Measurements from ENCODE around the gene TM7SF2. TPM values are rescaled to one million over a fixed set of nuclear protein-coding genes. Genes with fewer than 3 reads are reported as not detected.

The TM7SF2 gene
- total and polyA plus RNA-seq, 2 experiments from 2014 or later: 0.65 to 2.5 TPM

GRCh38 chr11:65134240-65134951 is 22.7 kb downstream of the TM7SF2 start, which contains the start of gene SYVN1:
SYVN1 (minus strand) TSS chr11:65134519; CDS start chr11:65133601, 918 bp downstream.
- H3K79me2 ChIP-seq (ENCODE audit: insufficient read depth): peaks cover 37% of the 10 kb centered on the region
- H3K27ac ChIP-seq: peak within 1 kb of the TSS; percentile 98
- peak within 1 kb of the TSS; percentile 98 for H3K9ac ChIP-seq
- H2AFZ ChIP-seq: peak within 1 kb of the TSS; percentile 82
- H3F3A ChIP-seq (ENCODE audit: insufficient read depth): 0 out of 2 replicates have a peak, but pooled peaks cover 2% of the 10 kb centered on the region
- 1% methylated on average over 55 to 60 of the region's 60 CpGs for WGBS, 2 experiments (ENCODE audit: low coverage in 1 of 2, low lambda C conversion rate in 2 of 2, missing lambda C conversion rate in 2 of 2)
- H3K36me3 ChIP-seq (ENCODE audit: low read depth): peaks cover 4% of the 10 kb centered on the region; the same call in 1 of the 2 replicates
- in situ Hi-C loops (cut with MboI): no loop called here
- peak within 1 kb of the TSS; percentile 84 for H3K4me3 ChIP-seq
- no peaks in the 10 kb centered on the region for H3K27me3 ChIP-seq (replicated peaks; ENCODE audit: insufficient read depth)
- H3K9me3 ChIP-seq (ENCODE audit: low read depth): no peaks in the 10 kb centered on the region
- TF ChIP-seq EZH2phosphoT487 (IDR thresholded peaks at IDR 0.05; ENCODE audit: insufficient read depth, low read depth) (no peak), EZH2 (IDR thresholded peaks at IDR 0.05; ENCODE audit: insufficient read depth, poor library complexity, severe bottlenecking) (no peak)
- H3K4me2 ChIP-seq (ENCODE audit: unreplicated experiment): peak within 1 kb of the TSS; percentile 82
- H4K20me1 ChIP-seq (ENCODE audit: insufficient read depth): no peaks in the 10 kb centered on the region
- DNase-seq: peak; percentile 95
- no peaks in the 10 kb centered on the region for H3K9me2 ChIP-seq (ENCODE audit: insufficient read depth)
- H3K4me1 ChIP-seq (ENCODE audit: insufficient read depth): peaks cover 8% of the 10 kb centered on the region

- Histone ChIP-seq H3K4me1 (ENCODE audit: insufficient read depth) (peaks cover 8% of the 10 kb centered on the region), H4K20me1 (ENCODE audit: insufficient read depth) (no peaks in the 10 kb centered on the region), H3K27me3 (replicated peaks; ENCODE audit: insufficient read depth) (no peaks in the 10 kb centered on the region), H3K79me2 (ENCODE audit: insufficient read depth) (peaks cover 37% of the 10 kb centered on the region), H3K36me3 (ENCODE audit: low read depth) (0 out of 2 replicates have a peak, but pooled peaks cover 4% of the 10 kb centered on the region), H3K4me2 (ENCODE audit: unreplicated experiment) (peak overlapping the region; percentile 82), H2AFZ (peak overlapping the region; percentile 82), H3K9me2 (ENCODE audit: insufficient read depth) (no peaks in the 10 kb centered on the region), H3K9me3 (ENCODE audit: low read depth) (no peaks in the 10 kb centered on the region), H3K4me3 (peak overlapping the region; percentile 84), H3K27ac (peak overlapping the region; percentile 98), H3F3A (ENCODE audit: insufficient read depth) (no peaks in the 10 kb centered on the region), H3K9ac (peak overlapping the region; percentile 98)
- DNase-seq: peak; percentile 95
- in situ Hi-C loops (cut with MboI): no loop called here
- 1 to 3% methylated on average over 24 of the region's 24 CpGs for WGBS, 2 experiments (ENCODE audit: low coverage in 1 of 2, low lambda C conversion rate in 2 of 2, missing lambda C conversion rate in 2 of 2)
- TF ChIP-seq EZH2phosphoT487 (IDR thresholded peaks at IDR 0.05; ENCODE audit: insufficient read depth, low read depth) (no peak), EZH2 (IDR thresholded peaks at IDR 0.05; ENCODE audit: insufficient read depth, poor library complexity, severe bottlenecking) (no peak)
These were observed 23.4 kb downstream of the TM7SF2 start for GRCh38 chr11:65134952-65135632.

- Histone ChIP-seq H3F3A (ENCODE audit: insufficient read depth) (no peaks in the 10 kb centered on the region), H4K20me1 (ENCODE audit: insufficient read depth) (no peaks in the 10 kb centered on the region), H3K4me1 (ENCODE audit: insufficient read depth) (peaks cover 8% of the 10 kb centered on the region), H3K79me2 (ENCODE audit: insufficient read depth) (peaks cover 37% of the 10 kb centered on the region), H3K9me3 (ENCODE audit: low read depth) (no peaks in the 10 kb centered on the region), H3K9me2 (ENCODE audit: insufficient read depth) (no peaks in the 10 kb centered on the region), H3K36me3 (ENCODE audit: low read depth) (0 out of 2 replicates have a peak, but pooled peaks cover 4% of the 10 kb centered on the region), H3K9ac (peak overlapping the region; percentile 98), H3K27me3 (replicated peaks; ENCODE audit: insufficient read depth) (no peaks in the 10 kb centered on the region), H3K27ac (peak overlapping the region; percentile 98; the same call in 1 of the 2 replicates), H3K4me3 (peak overlapping the region; percentile 84), H3K4me2 (ENCODE audit: unreplicated experiment) (peak overlapping the region; percentile 82), H2AFZ (peak overlapping the region; percentile 82)
- no peak for DNase-seq
- in situ Hi-C loops (cut with MboI): no loop called here
- WGBS, 2 experiments (ENCODE audit: low coverage in 1 of 2, low lambda C conversion rate in 2 of 2, missing lambda C conversion rate in 2 of 2): 49 to 53% methylated on average over 11 of the region's 11 CpGs
- no peak for TF ChIP-seq EZH2phosphoT487 (IDR thresholded peaks at IDR 0.05; ENCODE audit: insufficient read depth, low read depth)
- TF ChIP-seq EZH2 (IDR thresholded peaks at IDR 0.05; ENCODE audit: insufficient read depth, poor library complexity, severe bottlenecking): no peak
These were observed 24.0 kb downstream of the TM7SF2 start for GRCh38 chr11:65135633-65136145.

DNA sequence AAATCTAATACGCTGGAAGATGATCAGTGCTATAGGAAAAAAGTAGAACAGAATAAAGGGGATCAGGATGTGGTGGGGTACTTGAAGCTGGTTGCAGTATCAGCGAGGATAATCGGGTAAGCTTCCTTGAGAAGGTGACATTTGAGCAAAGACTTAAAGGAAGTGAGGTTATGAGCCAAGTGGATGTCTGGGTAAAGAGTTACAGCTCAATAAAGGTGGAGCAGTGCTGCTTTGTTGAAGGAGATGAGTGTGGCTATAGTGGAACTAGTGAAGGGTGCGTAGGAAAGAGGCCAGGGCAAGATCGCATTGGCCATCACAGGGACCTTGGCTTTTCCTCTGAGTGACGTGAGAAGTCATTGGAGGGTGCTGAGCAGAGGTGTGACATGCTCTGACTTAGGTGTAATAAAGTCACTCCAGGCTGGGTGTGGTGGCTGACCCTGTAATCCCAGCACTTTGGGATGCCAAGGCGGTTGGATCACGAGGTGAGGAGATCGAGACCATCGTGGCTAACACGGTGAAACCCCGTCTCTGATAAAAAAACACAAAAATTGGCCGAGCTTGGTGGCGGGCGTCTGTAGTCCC is 24.9 kb downstream of the TM7SF2 start:
- Histone ChIP-seq H4K20me1 (ENCODE audit: insufficient read depth) (no peaks in the 10 kb centered on the region), H3K9me3 (ENCODE audit: low read depth) (no peaks in the 10 kb centered on the region), H2AFZ (no peak overlapping the region), H3K9me2 (ENCODE audit: insufficient read depth) (no peaks in the 10 kb centered on the region), H3K4me1 (ENCODE audit: insufficient read depth) (peaks cover 8% of the 10 kb centered on the region), H3K27ac (no peak overlapping the region), H3K27me3 (replicated peaks; ENCODE audit: insufficient read depth) (no peaks in the 10 kb centered on the region), H3K9ac (no peak overlapping the region), H3K79me2 (ENCODE audit: insufficient read depth) (peaks cover 28% of the 10 kb centered on the region), H3K4me2 (ENCODE audit: unreplicated experiment) (no peak overlapping the region), H3K4me3 (no peak overlapping the region), H3K36me3 (ENCODE audit: low read depth) (0 out of 2 replicates have a peak, but pooled peaks cover 4% of the 10 kb centered on the region), H3F3A (ENCODE audit: insufficient read depth) (no peaks in the 10 kb centered on the region)
- DNase-seq: no peak
- in situ Hi-C loops (cut with MboI): no loop called here
- no peak for TF ChIP-seq EZH2phosphoT487 (IDR thresholded peaks at IDR 0.05; ENCODE audit: insufficient read depth, low read depth)
- TF ChIP-seq EZH2 (IDR thresholded peaks at IDR 0.05; ENCODE audit: insufficient read depth, poor library complexity, severe bottlenecking): no peak
- 86 to 87% methylated on average over 15 of the region's 15 CpGs for WGBS, 2 experiments (ENCODE audit: low coverage in 1 of 2, low lambda C conversion rate in 2 of 2, missing lambda C conversion rate in 2 of 2)
